Measurements from ENCODE around the gene ARMC5.
A peak's percentile ranks its signal among the peaks of the same experiment; 100 is the strongest.
"Not testable (repeated sequence)": the region's sequence is repeated elsewhere in the genome, so short reads cannot be mapped to it uniquely, and the experiment has no call there.

Gene ARMC5

DNA sequence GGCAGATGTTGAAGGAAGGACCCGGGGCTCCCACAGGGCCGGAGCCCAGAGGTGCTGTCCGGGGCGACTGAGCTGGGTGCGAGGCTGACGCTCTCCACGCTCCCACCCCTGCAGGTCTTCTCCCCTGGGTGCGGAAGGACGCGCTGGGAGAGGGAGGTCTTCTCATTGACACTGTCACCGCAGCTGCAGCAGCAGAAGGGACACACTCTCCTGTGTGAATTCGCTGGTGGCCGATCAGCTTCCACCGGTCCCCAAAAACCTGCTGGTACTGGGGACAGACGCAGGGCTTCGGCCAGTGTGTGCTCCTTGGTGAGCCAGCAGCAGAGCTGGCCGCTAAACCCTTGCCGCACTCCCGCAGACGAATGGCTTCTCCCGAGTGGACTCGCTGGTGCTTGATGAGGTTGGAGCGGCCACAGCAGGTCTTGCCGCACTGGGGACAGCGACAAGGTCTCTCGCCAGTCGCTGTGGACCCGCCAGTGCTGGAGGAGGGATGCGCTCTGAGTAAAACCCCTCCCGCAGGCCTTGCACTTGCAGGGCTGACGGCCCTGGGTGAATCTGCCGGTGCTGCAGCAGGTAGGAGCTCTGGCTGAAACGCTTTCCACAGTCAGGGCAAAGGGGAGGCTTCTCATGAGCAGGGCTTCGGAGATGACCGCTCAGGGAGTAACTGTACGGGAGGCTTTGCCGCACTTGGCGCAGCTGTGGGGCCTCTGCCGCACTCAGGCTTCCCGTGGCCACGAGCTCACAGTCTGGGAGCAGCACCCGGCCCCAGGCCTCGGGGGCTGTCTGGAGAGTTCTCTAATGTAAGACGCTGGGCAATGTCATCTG is 22.9 kb upstream of the ARMC5 start:
- no peak for DNase-seq

GRCh38 chr16:31438414-31438813 is 20.9 kb upstream of the ARMC5 start:
- DNase-seq: no peak

- not testable (repeated sequence) for DNase-seq
Measured at GRCh38 chr16:31439023-31439422, 20.3 kb upstream of the ARMC5 start.

GRCh38 chr16:31439519-31439918 is 19.8 kb upstream of the ARMC5 start:
- no peak for DNase-seq

- DNase-seq: no peak
Measured at GRCh38 chr16:31440516-31441184, 18.7 kb upstream of the ARMC5 start.

- no peak for DNase-seq
Measured at GRCh38 chr16:31441956-31442355, 17.3 kb upstream of the ARMC5 start.

- DNase-seq: peak in 1 of 2 donors; percentile 10
Measured at GRCh38 chr16:31445931-31446330, 13.4 kb upstream of the ARMC5 start.

DNA sequence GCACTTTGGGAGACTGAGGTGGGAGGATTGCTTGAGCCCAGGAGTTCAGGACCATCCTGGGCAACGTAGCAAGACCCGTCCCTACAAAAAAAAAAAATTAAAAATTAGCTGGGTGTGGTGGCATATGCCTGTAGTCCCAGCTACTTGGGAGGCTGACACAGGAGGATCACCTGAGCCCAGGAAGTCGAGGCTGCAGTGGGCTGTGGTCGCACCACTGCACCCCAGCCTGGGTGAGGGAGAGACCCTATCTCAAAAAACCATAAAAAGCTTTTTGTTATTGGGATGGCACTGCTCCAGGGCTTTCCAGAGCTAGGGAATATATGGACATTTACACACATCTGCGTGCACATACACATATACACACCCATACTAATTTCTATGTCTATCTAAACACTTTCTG is 8.1 kb upstream of the ARMC5 start:
- DNase-seq: no peak

- DNase-seq: peak; percentile 28 to 58
Measured at GRCh38 chr16:31451681-31452351, 7.5 kb upstream of the ARMC5 start.

DNA sequence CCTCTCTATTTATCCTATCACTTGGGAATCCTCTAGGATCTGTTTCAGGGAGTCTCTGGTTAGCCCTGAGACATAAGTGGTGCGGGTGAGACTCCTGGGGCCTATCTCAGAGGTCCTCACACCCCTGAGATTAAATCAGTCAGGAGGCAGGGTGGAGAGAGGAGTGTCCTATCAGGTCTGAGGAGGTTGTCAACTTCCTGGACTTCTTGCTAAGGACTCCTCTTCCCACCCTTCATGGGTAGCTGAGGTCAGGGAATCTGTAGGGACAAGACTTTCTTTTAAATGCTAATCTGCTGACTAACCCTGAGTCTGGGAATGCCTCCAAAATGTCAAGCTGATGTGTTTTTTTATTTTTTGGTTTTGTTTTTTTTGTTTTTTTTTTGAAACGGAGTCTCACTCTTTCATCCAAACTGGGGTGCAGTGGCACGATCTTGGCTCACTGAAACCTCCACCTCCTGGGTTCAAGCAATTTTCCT is 6.6 kb upstream of the ARMC5 start:
- DNase-seq: no peak

- peak; percentile 68 to 72 for DNase-seq
Measured at GRCh38 chr16:31453255-31454204, 5.8 kb upstream of the ARMC5 start.

DNA sequence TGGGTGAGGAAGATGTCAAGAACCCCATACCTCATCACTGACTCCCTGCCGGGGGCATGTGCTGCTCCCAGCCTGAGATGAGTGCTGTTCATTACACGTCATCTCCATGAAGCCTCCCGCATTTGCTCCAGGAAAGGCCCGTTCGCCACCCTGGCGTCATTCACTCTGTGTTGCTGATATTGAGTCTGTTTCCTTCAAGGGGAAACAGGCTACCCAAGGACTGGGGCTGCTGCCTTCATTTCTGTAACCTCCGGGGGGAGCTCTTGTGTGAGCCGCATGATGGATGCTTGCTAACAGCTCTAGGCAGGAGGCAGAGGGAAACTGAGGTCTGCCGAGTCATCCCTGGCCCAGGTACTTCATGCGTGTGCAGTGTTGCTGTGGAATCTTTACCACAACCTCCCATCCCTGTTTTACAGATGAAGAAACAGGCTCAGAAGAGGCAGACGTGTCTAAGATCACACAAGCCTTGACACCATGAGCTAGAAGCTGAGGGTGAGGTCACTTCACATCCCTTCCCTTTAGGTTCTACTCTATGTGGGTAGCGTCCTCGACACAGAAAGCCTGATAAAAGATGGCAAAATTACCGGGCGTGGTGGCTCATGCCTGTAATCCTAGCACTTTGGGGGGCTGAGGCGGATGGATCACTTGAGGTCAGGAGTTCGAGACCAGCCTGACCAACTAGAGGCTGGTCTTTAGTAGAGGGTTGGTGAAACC is 3.5 kb upstream of the ARMC5 start:
- DNase-seq: peak; percentile 11 to 34

DNA sequence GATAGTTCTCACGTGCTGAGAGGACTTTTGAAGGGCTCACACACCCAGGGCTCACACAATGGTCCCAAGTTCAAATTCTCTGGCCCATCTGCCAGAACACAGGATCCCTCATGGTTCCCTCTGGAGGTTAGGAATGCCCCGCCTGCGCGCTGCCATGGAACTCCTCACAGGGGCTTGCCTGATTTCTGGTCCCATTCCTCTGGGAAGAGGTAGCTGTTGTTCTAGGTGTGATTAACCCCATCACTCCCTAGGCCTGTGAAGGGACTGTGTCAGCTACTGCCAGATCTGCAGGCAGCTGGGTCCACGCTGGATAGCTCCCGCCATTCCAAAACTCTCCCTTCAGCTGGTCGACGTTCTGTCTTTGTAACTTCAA is 2.3 kb upstream of the ARMC5 start:
- no peak for DNase-seq

GRCh38 chr16:31458073-31458843 is 1.0 kb upstream of the ARMC5 start:
- DNase-seq: peak; percentile 18 to 41

GRCh38 chr16:31459687-31460581 is 633 bp downstream of the ARMC5 start:
- peak; percentile 100 for DNase-seq

- DNase-seq: peak; percentile 15 to 40
Measured at GRCh38 chr16:31460582-31461002, 1.3 kb downstream of the ARMC5 start.

DNA sequence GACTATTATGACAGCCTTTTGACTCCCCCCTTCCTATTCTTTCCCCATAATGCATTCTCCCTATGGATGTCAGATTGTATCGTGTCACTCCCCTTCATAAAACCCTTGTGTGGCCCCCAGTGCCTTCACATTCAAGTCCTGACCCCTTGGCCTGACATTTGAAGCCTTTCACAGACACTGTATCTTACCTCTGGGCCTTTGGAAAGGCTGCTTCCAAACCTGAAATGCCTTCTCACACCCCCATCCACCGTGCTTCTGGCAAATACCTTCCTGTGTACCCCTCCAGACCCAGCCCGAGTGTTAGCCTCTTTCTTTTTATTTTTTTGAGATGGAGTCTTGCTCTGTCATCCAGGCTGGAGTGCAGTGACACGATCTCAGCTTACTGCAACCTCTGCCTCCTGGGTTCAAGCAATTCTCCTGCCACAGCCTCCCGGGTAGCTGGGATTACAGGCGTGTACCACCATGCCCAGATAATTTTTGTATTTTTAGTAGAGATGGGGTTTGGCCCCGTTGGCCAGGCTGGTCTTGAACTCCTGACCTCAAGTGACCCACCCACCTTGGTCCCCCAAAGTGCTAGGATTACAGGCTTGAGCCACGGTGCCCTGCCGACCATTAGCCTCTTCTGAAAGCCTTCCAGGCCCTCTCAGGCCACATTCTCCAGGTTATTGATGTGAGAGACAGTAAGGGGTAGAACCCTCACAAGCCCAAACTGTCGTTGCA is 2.1 kb downstream of the ARMC5 start:
- DNase-seq: no peak

DNA sequence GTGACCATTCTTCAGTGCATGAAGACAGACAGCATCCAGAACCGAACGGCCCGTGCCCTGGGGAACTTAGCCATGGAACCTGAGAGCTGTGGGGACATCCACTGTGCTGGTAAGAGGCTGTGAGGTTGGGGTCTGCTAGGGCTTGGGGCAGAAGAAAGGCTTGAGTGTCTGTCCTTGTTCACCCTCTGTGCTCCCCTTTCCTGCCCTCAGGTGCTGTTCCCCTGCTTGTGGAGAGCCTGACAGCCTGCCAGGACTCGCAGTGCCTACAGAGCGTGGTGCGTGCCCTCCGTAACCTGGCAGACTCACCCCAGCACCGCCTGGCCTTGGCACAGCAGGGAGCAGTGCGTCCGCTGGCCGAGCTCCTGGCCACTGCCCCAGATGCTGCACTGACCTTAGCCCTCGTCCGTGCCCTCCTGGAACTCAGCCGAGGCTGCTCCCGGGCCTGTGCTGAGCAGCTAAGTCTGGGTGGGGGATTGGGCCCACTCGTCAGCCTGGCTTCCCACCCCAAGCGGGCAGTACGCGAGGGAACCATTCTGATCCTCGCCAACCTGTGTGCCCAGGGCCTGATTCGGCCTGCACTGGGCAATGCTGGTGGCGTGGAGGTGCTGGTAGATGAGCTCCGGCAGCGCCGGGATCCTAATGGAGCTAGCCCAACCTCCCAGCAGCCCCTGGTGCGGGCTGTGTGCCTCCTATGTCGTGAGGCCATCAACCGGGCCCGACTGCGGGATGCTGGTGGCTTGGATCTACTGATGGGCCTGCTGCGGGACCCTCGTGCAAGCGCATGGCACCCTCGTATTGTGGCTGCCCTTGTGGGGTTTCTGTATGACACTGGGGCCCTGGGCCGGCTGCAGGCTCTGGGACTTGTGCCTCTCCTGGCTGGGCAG is 2.9 kb downstream of the ARMC5 start:
- DNase-seq: no peak

Measured in inflammatory macrophage (primary cell).